ENCODE measurements around the gene CPNE2.

Gene CPNE2

GRCh38 chr16:57138281-57138935 lies 46.0 kb downstream of the CPNE2 start:
- TF ChIP-seq CTCF (conservative IDR thresholded peaks at IDR 0.05; ENCODE audit: low read depth, low read length), result no peak
- H3K4me3 ChIP-seq (ENCODE audit: low read depth, low read length), result no peak overlapping the region
- DNase-seq (ENCODE audit: low read depth), result no peak

GRCh38 chr16:57140931-57141668 lies 48.7 kb downstream of the CPNE2 start:
- no peak for TF ChIP-seq CTCF (conservative IDR thresholded peaks at IDR 0.05; ENCODE audit: low read depth, low read length)
- H3K4me3 ChIP-seq (ENCODE audit: low read depth, low read length), result no peak overlapping the region
- no peak for DNase-seq (ENCODE audit: low read depth)

GRCh38 chr16:57141822-57142631 lies 49.6 kb downstream of the CPNE2 start:
- DNase-seq (ENCODE audit: low read depth), result no peak
- no peak overlapping the region for H3K4me3 ChIP-seq (ENCODE audit: low read depth, low read length)
- no peak for TF ChIP-seq CTCF (conservative IDR thresholded peaks at IDR 0.05; ENCODE audit: low read depth, low read length)

- no peak for DNase-seq (ENCODE audit: low read depth)
- H3K4me3 ChIP-seq (ENCODE audit: low read depth, low read length), result no peak overlapping the region
- no peak for TF ChIP-seq CTCF (conservative IDR thresholded peaks at IDR 0.05; ENCODE audit: low read depth, low read length)
Observed at GRCh38 chr16:57143149-57143921, 51.0 kb downstream of the CPNE2 start.

- no peak overlapping the region for H3K4me3 ChIP-seq (ENCODE audit: low read depth, low read length)
- TF ChIP-seq CTCF (conservative IDR thresholded peaks at IDR 0.05; ENCODE audit: low read depth, low read length), result no peak
- DNase-seq (ENCODE audit: low read depth), result no peak
Observed at GRCh38 chr16:57144027-57144426, 51.6 kb downstream of the CPNE2 start.
